HPDE6-E6E7 (cell line): ENCODE data around the gene ABCA13.

Source experiments
- DNase-seq: peaks from one replicate; pipeline ENCODE4 v3.0.0; 2011; ENCODE audit warnings: missing footprints; ENCODE audit errors: extremely low spot score

Gene ABCA13

GRCh38 chr7:48245751-48246472 is 74.7 kb downstream of the ABCA13 start:
- DNase-seq = no peak

- DNase-seq = no peak
Measured at GRCh38 chr7:48249166-48249565, 77.9 kb downstream of the ABCA13 start.

GRCh38 chr7:48250441-48250951 is 79.2 kb downstream of the ABCA13 start:
- no peak for DNase-seq

GRCh38 chr7:48251766-48252165 is 80.5 kb downstream of the ABCA13 start:
- DNase-seq = no peak

GRCh38 chr7:48252995-48253394 is 81.7 kb downstream of the ABCA13 start:
- no peak for DNase-seq

GRCh38 chr7:48255046-48255445 is 83.8 kb downstream of the ABCA13 start:
- no peak for DNase-seq

- DNase-seq = no peak
Measured at GRCh38 chr7:48259463-48260280, 88.4 kb downstream of the ABCA13 start.

GRCh38 chr7:48261696-48262095 is 90.4 kb downstream of the ABCA13 start:
- DNase-seq = no peak

GRCh38 chr7:48262606-48263310 is 91.5 kb downstream of the ABCA13 start:
- no peak for DNase-seq

- no peak for DNase-seq
Measured at GRCh38 chr7:48263311-48263650, 92.0 kb downstream of the ABCA13 start.

GRCh38 chr7:48269066-48269465 is 97.8 kb downstream of the ABCA13 start:
- no peak for DNase-seq

- DNase-seq = no peak
Measured at GRCh38 chr7:48274662-48275061, 103.4 kb downstream of the ABCA13 start.

GRCh38 chr7:48279420-48279819 is 108.2 kb downstream of the ABCA13 start:
- DNase-seq = no peak

- peak; percentile 54 for DNase-seq
Measured at GRCh38 chr7:48280100-48280499, 108.8 kb downstream of the ABCA13 start.

GRCh38 chr7:48285373-48285772 is 114.1 kb downstream of the ABCA13 start:
- no peak for DNase-seq

GRCh38 chr7:48286836-48287235 is 115.6 kb downstream of the ABCA13 start:
- no peak for DNase-seq

- no peak for DNase-seq
Measured at GRCh38 chr7:48289656-48290055, 118.4 kb downstream of the ABCA13 start.

- DNase-seq = no peak
Measured at GRCh38 chr7:48292949-48293348, 121.7 kb downstream of the ABCA13 start.

- no peak for DNase-seq
Measured at GRCh38 chr7:48295296-48295971, 124.2 kb downstream of the ABCA13 start.

- DNase-seq = no peak
Measured at GRCh38 chr7:48296966-48297365, 125.7 kb downstream of the ABCA13 start.

- peak; percentile 81 for DNase-seq
Measured at GRCh38 chr7:48298779-48299178, 127.5 kb downstream of the ABCA13 start.
